Pancreas (tissue), 10 donors: ENCODE results near the gene HOXD10. TPM values are rescaled to one million over a fixed set of nuclear protein-coding genes. Genes with fewer than 3 reads are reported as not detected.

Experiments
- ATAC-seq, 4 donors: fragments of 200-7000 bp; cut with Tn5 transposase; one replicate each; pipeline versions ENCODE4 v1.8.0 to v1.9.1; 2020; ENCODE audit warnings: mild to moderate bottlenecking in 4 of 4, moderate library complexity in 4 of 4
- DNase-seq, 6 donors: peaks; one replicate each; pipeline ENCODE4 v3.0.0-alpha.2; 2020
- FAIRE-seq: peaks from 2 replicates; lab custom pipeline; 2012; peaks lifted over from hg19 to GRCh38; lab: Jason Lieb, UNC
- H3K27ac ChIP-seq, 4 donors: fragments of 200-600 bp; sonication (generic); 1 replicate in 3 of 4; 2 replicates in 1 of 4; pipeline versions ENCODE4 v1.5.0 to v1.8.0; 2020
- H3K27me3 ChIP-seq, 4 donors: fragments of 200-600 bp; one replicate each; pipeline ENCODE4 v1.8.0; 2021
- H3K36me3 ChIP-seq, 3 donors: fragments of 200-600 bp; sonication (generic) in 1 of 3; one replicate each; pipeline versions ENCODE4 v1.5.0 to v1.8.0; 2020 to 2021
- H3K4me1 ChIP-seq, 3 donors: fragments of 200-600 bp; one replicate each; pipeline ENCODE4 v1.8.0; 2021
- H3K4me3 ChIP-seq, 4 donors: fragments of 200-600 bp; sonication (generic) in 2 of 4; one replicate each; pipeline versions ENCODE4 v1.5.0 to v1.8.0; 2020 to 2021
- H3K9me3 ChIP-seq, 4 donors: fragments of 200-600 bp; one replicate each; pipeline ENCODE4 v1.8.0; 2021
- CTCF ChIP-seq, 4 donors: fragments of 200-600 bp; sonication (generic) in 3 of 4; IDR thresholded peaks; one replicate each; pipeline versions ENCODE4 v1.5.0 to v1.8.0; 2021; ENCODE audit warnings: antibody characterized with exemption in 4 of 4
- WGBS, 2 donors: extraction: QIAGEN DNeasy Blood & Tissue Kit; methylation state at CpG; one replicate each; pipeline ENCODE4 v1.1.7; 2013; 5-methylcytosine and 5-hydroxymethylcytosine counted together
- intact Hi-C, 3 donors: fragments of 100-400 bp; cut with DNase I; formaldehyde crosslinking; loops; one replicate each; pipeline versions ENCODE4 v1.11.1 to v1.14.2; 2022
- polyA plus RNA-seq, 2 donors: library from polyadenylated mRNA; stranded (reverse); fragments of 200-250 nt; gene quantifications; one replicate each; pipeline ENCODE4 v1.2.3, GENCODE V29; 2013
- total RNA-seq, 6 donors: library from RNA; stranded (reverse); fragmentation: NEBNext Ultra II Directional in 4 of 6; extraction: Animal tissue kit (Norgen Biotek cat#: 25700) in 4 of 6; gene quantifications; one replicate each; pipeline versions ENCODE4 v1.2.1 to v1.2.4, GENCODE V29; 2021 to 2023
- donor health status: healthy with polysubstance abuse.
- donor health status: DM: no; HTN: no; CAD: no; lungs with moderate emphysema.
- donor health status: DM: no; HTN: no; CAD: no.
- donor health status: control.
- donor health status: control.
- donor health status: Bipolar disorder and iron deficiency.
- donor health status: DM: yes; HTN: yes; CAD: no.
- donor health status: DM: no; HTN: no; CAD: no.
- donor health status: DM: no; HTN: no; CAD: no.
- donor health status: DM: yes; HTN: yes; CAD: no.

Gene HOXD10
- total and polyA plus RNA-seq, 8 donors: not detected

GRCh38 chr2:176072292-176072669, 44.3 kb upstream of the HOXD10 start:
- Histone ChIP-seq H3K36me3 (no peaks in the 10 kb centered on the region), H3K27ac (no peak overlapping the region), H3K27me3 (peaks cover 23 to 89% (median 37%) of the 10 kb centered on the region in 4 donors), H3K4me3 (no peak overlapping the region), H3K9me3 (no peaks in the 10 kb centered on the region), H3K4me1 (peaks cover 4 to 10% (median 7%) of the 10 kb centered on the region in 3 donors)
- FAIRE-seq: no peak
- DNase-seq: no peak
- 17 to 25% methylated on average over 5 of the region's 5 CpGs for WGBS, 2 donors
- no peak for TF ChIP-seq CTCF (IDR thresholded peaks at IDR 0.05)
- intact Hi-C loops: no loop called here
- ATAC-seq: no peak

- H3K27ac ChIP-seq: no peak overlapping the region
- no peaks in the 10 kb centered on the region for H3K36me3 ChIP-seq
- no peak for TF ChIP-seq CTCF (IDR thresholded peaks at IDR 0.05)
- intact Hi-C loops: no loop called here
- peaks cover 32 to 89% (median 43%) of the 10 kb centered on the region in 4 donors for H3K27me3 ChIP-seq
- DNase-seq: peak in 1 of 6 donors; percentile 66
- H3K4me3 ChIP-seq: no peak overlapping the region
- peaks cover under 1 to 4% (median 3%) of the 10 kb centered on the region in 3 donors for H3K4me1 ChIP-seq
- no peak for FAIRE-seq
- WGBS, 2 donors: 5 to 6% methylated on average over 29 of the region's 29 CpGs
- no peak for ATAC-seq
- H3K9me3 ChIP-seq: no peaks in the 10 kb centered on the region
Measured at GRCh38 chr2:176072951-176073904, 43.4 kb upstream of the HOXD10 start.

- TF ChIP-seq CTCF (IDR thresholded peaks at IDR 0.05): no peak
- 14 to 18% methylated on average over 7 of the region's 7 CpGs for WGBS, 2 donors
- Histone ChIP-seq H3K27me3 (peaks cover 29 to 88% (median 45%) of the 10 kb centered on the region in 4 donors), H3K27ac (no peak overlapping the region), H3K4me3 (no peak overlapping the region), H3K4me1 (no peaks in the 10 kb centered on the region), H3K36me3 (no peaks in the 10 kb centered on the region), H3K9me3 (no peaks in the 10 kb centered on the region)
- ATAC-seq (no peak), DNase-seq (no peak), FAIRE-seq (no peak)
- intact Hi-C loops: no loop called here
Measured at GRCh38 chr2:176074919-176075425, 41.6 kb upstream of the HOXD10 start.

GRCh38 chr2:176075481-176075880, 41.1 kb upstream of the HOXD10 start:
- no peak for TF ChIP-seq CTCF (IDR thresholded peaks at IDR 0.05)
- Histone ChIP-seq H3K4me1 (no peaks in the 10 kb centered on the region), H3K4me3 (no peak overlapping the region), H3K27me3 (peaks cover 29 to 87% (median 44%) of the 10 kb centered on the region in 4 donors), H3K36me3 (no peaks in the 10 kb centered on the region), H3K27ac (no peak overlapping the region), H3K9me3 (no peaks in the 10 kb centered on the region)
- no peak for FAIRE-seq
- no peak for DNase-seq
- WGBS, 2 donors: 8% methylated on average over 15 of the region's 15 CpGs
- intact Hi-C loops: no loop called here
- ATAC-seq: no peak
